Measurements from ENCODE around the gene CASK.
"Not testable (repeated sequence)": the region's sequence is repeated elsewhere in the genome, so short reads cannot be mapped to it uniquely, and the experiment has no call there.

Gene CASK

GRCh38 chrX:41543025-41543424 is 380.3 kb downstream of the CASK start:
- no peak for DNase-seq

DNA sequence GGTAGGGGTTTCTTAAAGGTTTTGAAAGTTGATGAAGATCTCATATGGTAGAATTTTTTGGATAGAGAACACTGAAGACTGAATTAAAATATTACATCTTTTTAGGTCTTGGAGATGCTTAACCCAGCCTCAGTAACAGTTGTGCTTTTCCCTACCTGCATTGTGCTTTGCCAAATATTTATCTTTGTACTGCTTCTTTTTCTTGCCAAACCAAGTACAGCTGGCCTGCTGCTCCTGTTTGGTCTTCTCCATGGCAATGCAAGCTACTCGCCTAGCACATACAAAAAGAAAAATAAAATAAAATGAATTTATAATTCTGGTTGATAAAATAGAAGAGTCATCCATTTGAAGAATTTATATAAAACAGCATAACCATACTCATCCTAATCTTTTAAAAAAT is 380.8 kb downstream of the CASK start:
- DNase-seq: no peak

- no peak for DNase-seq
Measured at GRCh38 chrX:41542135-41542534, 381.2 kb downstream of the CASK start.

DNA sequence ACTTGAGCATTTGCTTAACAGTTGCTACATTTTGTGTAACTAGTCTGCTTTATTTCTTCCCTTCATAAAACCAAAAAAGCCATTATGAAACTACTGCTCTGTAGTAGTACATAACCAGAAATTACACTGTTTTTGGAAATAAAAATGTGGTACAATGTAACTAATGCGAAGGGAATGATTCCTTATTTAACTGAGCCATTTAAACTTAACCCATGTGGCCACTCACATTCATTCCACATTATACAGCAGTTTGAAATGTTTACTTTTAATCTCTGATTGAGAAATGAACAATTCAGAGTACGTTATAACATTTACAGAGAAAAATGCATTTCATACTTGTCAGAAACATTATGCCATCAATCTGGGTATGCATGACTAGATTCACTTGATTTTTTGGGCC is 382.0 kb downstream of the CASK start:
- DNase-seq: no peak

DNA sequence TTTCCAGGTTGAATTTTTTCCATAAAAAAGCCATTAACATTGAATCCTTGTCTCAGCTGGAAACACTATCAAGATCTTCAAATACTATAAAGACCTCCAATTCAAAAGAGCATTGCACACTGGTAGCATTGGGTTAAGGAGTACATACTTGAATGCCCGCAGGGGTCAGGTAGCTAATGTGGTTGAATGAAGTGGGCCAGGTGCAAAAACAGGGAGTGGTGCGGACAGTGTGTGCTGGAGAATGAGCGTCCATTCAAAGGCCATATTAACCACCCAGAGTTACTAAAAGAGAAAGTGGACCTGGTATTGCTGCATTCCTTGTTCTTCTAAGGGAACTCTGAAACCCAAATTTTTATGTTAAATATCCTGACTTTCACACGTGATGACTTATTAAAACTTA is 384.6 kb downstream of the CASK start:
- DNase-seq: no peak

GRCh38 chrX:41530085-41530484 is 393.3 kb downstream of the CASK start:
- no peak for DNase-seq

DNA sequence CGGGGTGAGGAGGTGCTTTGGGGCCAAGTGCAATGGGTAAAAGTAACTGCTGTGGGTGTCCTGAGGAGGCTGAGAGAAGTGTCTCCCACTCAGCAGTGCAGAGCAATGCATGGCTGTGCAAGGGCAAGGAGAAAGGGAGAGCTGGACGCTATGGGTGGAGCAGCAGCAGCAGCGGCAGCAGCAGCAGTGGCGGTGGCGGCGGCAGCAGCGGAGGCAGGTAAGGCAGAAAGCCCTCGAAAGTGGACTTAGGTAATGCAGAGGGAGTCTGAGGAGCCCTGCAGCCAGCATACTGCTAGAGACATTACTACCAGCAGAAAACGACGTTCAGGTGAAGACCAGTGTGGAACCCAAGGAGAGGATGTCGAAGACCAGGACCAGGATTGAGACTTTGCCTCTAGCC is 394.1 kb downstream of the CASK start:
- DNase-seq: no peak

DNA sequence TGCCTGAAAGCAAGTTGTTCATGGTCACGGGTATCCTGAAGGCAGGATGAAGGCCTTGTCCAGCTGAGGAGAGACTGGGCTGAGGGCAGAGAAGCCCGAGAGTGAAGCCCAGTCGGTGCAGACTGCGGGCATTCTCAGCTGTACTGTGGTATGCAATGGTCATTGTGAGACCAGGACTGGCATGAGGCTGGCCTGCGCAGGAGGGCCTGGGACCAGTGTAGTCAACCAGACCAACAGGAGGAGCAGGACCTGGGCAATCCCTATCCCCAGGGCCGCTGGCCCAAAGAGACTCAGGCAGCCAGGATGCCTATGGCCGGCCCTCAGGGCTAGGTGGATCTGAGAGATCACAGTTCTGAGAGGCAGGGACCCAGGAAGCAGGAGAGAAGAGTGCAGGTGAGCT is 394.6 kb downstream of the CASK start:
- no peak for DNase-seq

GRCh38 chrX:41526925-41527324 is 396.4 kb downstream of the CASK start:
- DNase-seq: no peak

GRCh38 chrX:41526271-41526670 is 397.1 kb downstream of the CASK start:
- DNase-seq: no peak

DNA sequence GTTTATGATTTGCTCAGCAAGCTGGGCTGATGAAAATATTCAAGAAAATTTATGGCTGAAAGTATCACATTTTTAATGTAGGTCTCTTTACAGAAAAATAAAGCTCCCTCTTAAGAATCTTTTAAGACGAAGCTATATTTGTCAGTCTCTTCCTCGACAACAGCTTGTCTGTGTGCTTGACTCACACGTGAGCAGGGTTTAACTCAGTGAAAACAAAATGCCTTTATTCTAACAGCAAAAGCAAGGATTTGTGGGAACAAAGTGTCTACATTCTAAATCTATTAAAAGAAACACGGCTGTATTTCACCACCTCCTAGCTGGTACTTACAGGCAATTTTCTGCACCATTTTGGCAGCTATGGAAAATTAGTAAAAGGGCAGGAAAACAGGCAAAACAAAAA is 400.7 kb downstream of the CASK start:
- DNase-seq: no peak

DNA sequence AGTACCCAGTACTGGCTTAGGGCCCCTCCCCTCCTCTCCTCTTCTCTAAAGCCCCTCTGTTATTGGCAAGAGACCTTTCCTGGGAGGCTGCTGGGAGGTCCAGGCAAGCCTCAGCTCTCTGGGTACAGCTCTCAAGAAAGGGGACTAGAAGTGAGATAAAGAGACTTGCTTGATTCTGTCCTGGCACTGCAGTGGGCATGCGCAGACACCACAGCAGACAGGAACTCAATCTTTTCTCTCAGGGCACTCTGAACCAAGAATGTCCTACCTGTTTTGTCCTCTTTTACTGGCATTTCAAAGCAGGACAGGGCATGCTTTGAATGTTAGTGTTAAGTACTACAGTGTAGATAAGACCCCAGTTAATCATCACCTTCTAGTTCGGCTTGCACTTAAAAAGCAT is 401.3 kb downstream of the CASK start:
- DNase-seq: no peak

DNA sequence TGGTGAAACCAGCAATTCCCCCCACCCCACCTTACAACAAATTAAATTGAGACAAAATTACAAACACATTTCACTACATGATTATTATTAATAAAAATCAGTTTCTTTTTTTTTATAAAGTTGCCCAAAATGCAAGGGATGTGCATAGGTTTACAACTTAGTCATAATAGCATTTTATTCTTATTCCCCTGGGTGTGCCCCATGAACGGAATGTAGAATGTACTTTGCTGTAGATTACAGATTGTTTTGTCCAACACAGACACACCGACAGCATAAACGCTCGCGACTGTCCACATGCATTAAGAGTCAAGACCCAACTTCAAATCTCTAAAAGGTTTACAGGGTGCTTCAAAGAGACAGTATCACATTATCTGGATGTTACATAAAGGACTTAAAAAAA is 403.9 kb downstream of the CASK start:
- DNase-seq: no peak

DNA sequence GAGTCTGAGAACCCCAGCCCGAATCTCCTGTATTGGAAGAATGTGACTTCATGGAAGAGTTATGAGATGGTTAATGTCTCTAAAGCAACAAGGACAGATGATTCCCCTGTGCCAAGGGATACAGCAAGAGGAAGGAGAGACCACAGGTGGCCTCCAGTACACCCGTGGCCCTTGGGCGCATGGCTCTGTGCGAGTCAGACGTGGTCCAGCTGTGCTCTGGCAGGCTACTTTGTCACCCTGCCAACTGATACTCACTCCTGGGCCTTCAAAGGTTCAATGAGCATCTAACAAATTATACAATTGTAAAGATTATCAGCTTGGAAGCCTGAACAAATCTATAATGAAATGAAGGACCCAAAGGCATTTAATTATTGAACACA is 404.5 kb downstream of the CASK start:
- no peak for DNase-seq

- DNase-seq: no peak
Measured at GRCh38 chrX:41518127-41518840, 405.1 kb downstream of the CASK start.

DNA sequence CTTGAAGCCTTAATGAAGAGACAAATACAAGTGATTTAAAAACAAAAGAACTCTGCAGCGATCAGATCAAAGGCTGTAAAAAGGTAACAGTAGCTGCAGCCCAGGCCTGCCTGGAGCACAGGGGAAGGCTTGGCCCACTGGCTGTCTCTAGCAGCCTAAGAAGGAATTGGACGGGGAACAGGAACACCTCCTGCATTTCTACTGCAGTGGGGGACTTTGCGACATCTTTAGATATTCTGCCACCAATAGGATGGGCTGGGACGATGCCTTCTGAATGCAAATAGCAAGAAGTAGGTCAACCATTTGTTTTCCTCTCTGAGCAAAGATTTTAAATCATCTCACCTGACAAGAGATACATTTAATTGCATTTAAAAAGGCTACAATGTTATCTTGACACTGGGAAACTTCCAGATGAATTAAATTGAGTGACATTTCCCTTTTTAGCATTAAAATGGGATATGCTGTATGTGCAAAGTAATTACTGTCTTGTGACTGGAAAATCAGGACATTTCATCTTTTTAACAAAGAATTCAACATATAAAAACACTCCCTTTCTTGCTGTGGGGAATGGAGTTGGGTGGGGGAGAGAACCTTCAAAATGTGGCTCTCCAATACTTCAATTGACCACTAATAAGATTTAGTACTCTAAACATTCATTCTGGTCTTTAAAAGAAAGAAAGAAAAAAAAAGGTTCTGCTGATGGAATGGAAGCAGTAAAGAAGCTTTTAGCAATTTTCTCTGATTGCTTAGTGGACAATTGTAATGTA is 406.2 kb downstream of the CASK start:
- no peak for DNase-seq

DNA sequence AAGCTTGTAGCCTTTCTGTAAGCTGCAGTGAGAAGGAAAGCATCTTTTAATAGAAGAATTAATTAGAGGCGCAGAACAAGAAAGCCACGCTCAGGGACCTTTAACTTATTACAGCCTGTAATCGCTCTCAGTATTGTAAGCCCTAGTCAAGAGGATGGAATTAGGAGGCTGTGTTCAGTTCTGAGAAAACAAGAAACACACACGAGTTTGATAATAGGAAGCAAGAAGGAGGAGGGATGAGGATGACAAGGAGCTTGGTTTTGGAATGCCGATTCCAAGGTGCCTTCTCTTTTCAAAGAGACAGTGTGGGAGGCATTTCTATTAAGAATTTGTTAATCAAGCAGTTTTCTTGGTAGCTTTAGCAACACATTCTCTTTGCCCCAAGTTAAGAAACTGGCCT is 406.9 kb downstream of the CASK start:
- DNase-seq: no peak

DNA sequence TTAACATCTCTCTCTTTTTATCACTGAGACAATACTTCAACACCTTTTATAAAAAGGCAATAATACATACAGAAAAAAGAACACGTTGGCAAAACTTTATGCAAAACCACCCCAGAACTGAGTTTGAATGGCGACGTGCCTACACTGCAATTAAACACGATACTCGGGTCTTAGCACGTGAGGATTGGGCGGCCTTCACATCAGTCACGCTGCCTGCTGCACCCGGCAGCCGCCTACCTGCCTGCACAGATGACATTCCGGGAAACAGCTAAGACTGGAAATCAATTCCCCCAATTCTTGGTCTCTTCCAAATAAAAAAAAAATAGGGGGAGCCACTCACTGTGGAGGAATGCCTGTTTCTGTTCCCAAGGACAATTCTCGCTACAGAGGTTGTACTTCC is 408.0 kb downstream of the CASK start:
- DNase-seq: no peak

DNA sequence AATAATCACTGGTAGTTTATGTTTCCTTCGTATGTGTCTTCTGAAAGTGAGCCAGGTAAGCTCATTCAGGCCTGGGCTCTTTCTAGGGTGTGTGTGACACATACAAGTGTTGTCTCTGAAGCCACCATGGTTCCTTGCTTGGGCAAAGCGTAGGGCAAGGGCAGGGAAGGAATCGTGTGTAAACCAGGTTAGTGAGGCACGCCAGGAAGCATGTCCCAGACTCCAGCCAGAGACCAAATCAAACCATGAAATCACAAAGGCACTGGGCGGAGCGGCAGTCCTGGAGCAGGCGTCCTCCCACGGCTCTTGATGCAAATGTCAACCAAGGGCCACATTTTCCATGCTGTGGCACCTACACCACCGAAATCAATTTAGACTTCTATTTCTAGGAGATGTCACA is 409.2 kb downstream of the CASK start:
- no peak for DNase-seq

DNA sequence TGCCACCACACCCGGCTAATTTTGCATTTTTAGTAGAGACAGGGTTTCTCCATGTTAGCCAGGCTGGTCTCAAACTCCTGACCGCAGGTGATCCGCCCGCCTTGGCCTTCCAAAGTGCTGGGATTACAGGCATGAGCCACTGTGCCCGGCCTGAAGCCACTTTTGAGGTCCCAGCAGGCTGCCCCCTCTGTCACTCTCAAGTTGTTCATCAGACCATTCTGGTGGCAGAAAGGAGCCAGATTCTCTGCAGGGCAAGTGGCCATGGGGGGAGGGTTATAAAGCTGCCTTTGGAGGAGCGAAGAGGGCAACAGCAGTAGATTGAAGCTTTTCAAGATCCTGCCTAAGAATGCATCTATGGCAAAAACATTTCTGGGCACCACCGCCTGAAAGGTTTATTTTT is 410.5 kb downstream of the CASK start:
- not testable (repeated sequence) for DNase-seq

GRCh38 chrX:41512394-41512793 is 411.0 kb downstream of the CASK start:
- no peak for DNase-seq

DNA sequence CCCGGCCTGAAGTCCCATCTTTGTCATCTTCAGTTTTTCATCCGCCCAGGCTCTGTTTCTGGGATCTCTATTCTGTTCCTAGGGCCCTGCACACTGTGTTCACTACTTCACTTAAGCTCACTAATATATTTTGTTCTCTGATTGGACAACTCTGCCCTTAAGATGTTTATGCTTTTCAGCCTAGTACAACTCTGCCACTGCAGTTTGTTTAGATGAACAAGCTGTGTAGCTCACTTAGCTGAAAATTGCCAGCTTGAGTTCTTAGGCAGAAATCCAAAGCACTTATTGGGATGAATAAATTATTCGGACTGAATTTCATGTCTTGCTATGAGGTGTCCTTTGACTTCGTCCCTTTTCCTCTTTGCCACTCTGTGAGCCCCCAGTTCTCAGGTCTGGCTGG is 415.4 kb downstream of the CASK start:
- no peak for DNase-seq

- DNase-seq: no peak
Measured at GRCh38 chrX:41502004-41502403, 421.4 kb downstream of the CASK start.

DNA sequence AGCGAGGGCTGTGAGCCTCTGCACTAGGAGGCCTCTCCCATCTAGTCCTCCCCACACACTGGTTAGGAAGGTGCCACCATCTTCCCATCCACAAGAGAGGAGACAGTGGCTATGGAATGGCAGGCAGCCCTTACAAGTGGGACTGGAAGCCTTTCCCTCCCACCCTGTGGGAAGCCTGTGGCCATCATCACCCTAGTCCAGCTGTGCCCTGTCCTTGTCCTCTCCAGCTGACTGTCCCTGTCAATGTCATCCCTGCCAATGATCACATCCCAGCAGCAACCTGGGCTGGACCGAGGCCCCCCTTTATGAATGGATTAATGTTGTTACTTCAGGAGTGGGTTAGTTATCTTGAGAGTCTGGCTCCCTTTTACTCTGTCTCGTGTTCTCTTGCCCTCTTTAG is 423.4 kb downstream of the CASK start:
- no peak for DNase-seq

GRCh38 chrX:41499195-41499594 is 424.2 kb downstream of the CASK start:
- DNase-seq: no peak

Data from activated CD4-positive, CD25-positive, alpha-beta regulatory T cell treated with anti-CD3 and anti-CD28 coated beads, Interleukin-2, amount 50 U/mL, for 72 hours (primary cell).